HCT116 (cell line): Measurements from ENCODE around the gene CHP2. TPM values are rescaled to one million over a fixed set of nuclear protein-coding genes. Genes with fewer than 3 reads are reported as not detected.

Experiments
- ATAC-seq: fragments of 200-7000 bp; cut with Tn5 transposase; 2 replicates; pipeline ENCODE4 v1.9.1; 2020; ENCODE audit warnings: mild to moderate bottlenecking, moderate library complexity
- BruUV-seq: library from RNA; stranded (reverse); fragments of 400-500 nt; replicated peaks from 2 replicates; lab custom pipeline; 2021; lab: Mats Ljungman, UMichigan
- CTCF ChIA-PET: fragments of 300-600 bp; sonication (Branson Sonifier 250); formaldehyde crosslinking; loops from one replicate; lab custom pipeline; 2021; ENCODE audit warnings: antibody characterized with exemption; lab: Charles Lee
- POLR2A ChIA-PET: fragments of 300-600, 350-600 bp; sonication (Branson Sonifier 250); formaldehyde crosslinking; loops from one replicate; lab custom pipeline; 2021; ENCODE audit warnings: antibody characterized with exemption; lab: Charles Lee
- RAD21 ChIA-PET, 2 experiments: fragments of 300-600 bp; sonication (Branson Sonifier 250); formaldehyde crosslinking; loops; one replicate each; lab custom pipeline; 2023; ENCODE audit warnings: low total read pairs in 2 of 2; ENCODE audit not compliant: uncharacterized antibody in 2 of 2, unreplicated experiment in 2 of 2, low non-redundant PET in 1 of 2; lab: Charles Lee
- DNase-seq: peaks from one replicate; pipeline ENCODE4 v3.0.0-alpha.2; 2010; ENCODE audit warnings: low read depth, low spot score
- H2AFZ ChIP-seq: fragments of 200-600 bp; shearing (Covaris generic), sonication (generic); 2 replicates; pipeline ENCODE4 v1.6.1; 2017; ENCODE audit warnings: low read depth, mixed run types, mixed read lengths, antibody characterized with exemption, low read length; ENCODE audit not compliant: poor library complexity, severe bottlenecking
- H3K27ac ChIP-seq: 2 replicates; pipeline ENCODE4 v1.5.1; 2012; ENCODE audit warnings: low read depth, low read length
- H3K27me3 ChIP-seq: fragments of 200-600 bp; sonication (generic); 2 replicates; pipeline ENCODE4 v1.6.1; 2016; ENCODE audit warnings: mixed run types, low read length, mixed read lengths; ENCODE audit not compliant: insufficient read depth
- H3K36me3 ChIP-seq, 2 experiments: fragments of 200-500 bp in 1 of 2; fragments of 200-600 bp in 1 of 2; sonication (Bioruptor generic) in 1 of 2; sonication (generic) in 1 of 2; 2 replicates each; pipeline versions ENCODE4 v1.5.1 to v1.6.1; 2014 to 2016; ENCODE audit warnings: low read length in 2 of 2, inconsistent platforms in 1 of 2, mixed read lengths in 1 of 2, mixed run types in 1 of 2; ENCODE audit not compliant: insufficient read depth in 2 of 2, control insufficient read depth in 1 of 2
- H3K4me1 ChIP-seq, 2 experiments: fragments of 200-600 bp in 1 of 2; sonication (generic) in 1 of 2; 2 replicates each; pipeline versions ENCODE4 v1.5.1 to v1.6.1; 2012 to 2017; ENCODE audit warnings: low read length in 2 of 2, inconsistent platforms in 1 of 2, mild to moderate bottlenecking in 1 of 2, mixed read lengths in 1 of 2, mixed run types in 1 of 2, moderate library complexity in 1 of 2; ENCODE audit not compliant: insufficient read depth in 2 of 2, control insufficient read depth in 1 of 2
- H3K4me2 ChIP-seq: fragments of 200-600 bp; sonication (generic); 2 replicates; pipeline ENCODE4 v1.6.1; 2017; ENCODE audit warnings: mixed run types, low read length, mixed read lengths
- H3K4me3 ChIP-seq, 2 experiments: fragments of 200-600 bp in 1 of 2; sonication (generic) in 1 of 2; replicated peaks in 1 of 2; 2 replicates each; pipeline ENCODE4 v1.5.1; 2011 to 2016; ENCODE audit warnings: low read length in 2 of 2, control low read depth in 1 of 2, low read depth in 1 of 2, mild to moderate bottlenecking in 1 of 2, mixed read lengths in 1 of 2, mixed run types in 1 of 2
- H3K79me2 ChIP-seq: fragments of 200-600 bp; sonication (generic); 2 replicates; pipeline ENCODE4 v1.6.1; 2017; ENCODE audit warnings: mild to moderate bottlenecking, mixed run types, low read length, moderate library complexity, mixed read lengths; ENCODE audit not compliant: insufficient read depth
- H3K9ac ChIP-seq: fragments of 200-600 bp; sonication (generic); 2 replicates; pipeline ENCODE4 v1.6.1; 2016; ENCODE audit warnings: low read length, mixed read lengths
- H3K9me2 ChIP-seq: fragments of 200-600 bp; sonication (generic), shearing (Covaris generic); 2 replicates; pipeline ENCODE4 v1.6.1; 2017; ENCODE audit warnings: mixed run types, mild to moderate bottlenecking, moderate library complexity; ENCODE audit not compliant: insufficient read depth
- H3K9me3 ChIP-seq, 2 experiments: fragments of 200-500 bp in 1 of 2; fragments of 200-600 bp in 1 of 2; sonication (Bioruptor generic) in 1 of 2; sonication (generic) in 1 of 2; 2 replicates each; pipeline ENCODE4 v1.6.1; 2014 to 2017; ENCODE audit warnings: low read length in 2 of 2, mixed read lengths in 2 of 2, inconsistent platforms in 1 of 2, low read depth in 1 of 2, mild to moderate bottlenecking in 1 of 2, mixed run types in 1 of 2, moderate library complexity in 1 of 2; ENCODE audit not compliant: control insufficient read depth in 1 of 2, insufficient read depth in 1 of 2
- H4K20me1 ChIP-seq: fragments of 200-600 bp; sonication (generic), shearing (Covaris generic); 2 replicates; pipeline ENCODE4 v1.6.1; 2017; ENCODE audit warnings: mixed run types, mild to moderate bottlenecking, moderate library complexity; ENCODE audit not compliant: insufficient read depth
- CBX3 ChIP-seq: IDR thresholded peaks from 2 replicates; pipeline ENCODE4 v1.6.1; 2012; ENCODE audit warnings: low read depth
- CEBPB ChIP-seq: IDR thresholded peaks from 2 replicates; pipeline ENCODE4 v1.6.1; 2012; ENCODE audit warnings: low read depth
- EGR1 ChIP-seq: IDR thresholded peaks from 2 replicates; pipeline ENCODE4 v1.6.1; 2012; ENCODE audit warnings: low read depth
- ELF1 ChIP-seq: IDR thresholded peaks from 2 replicates; pipeline ENCODE4 v1.6.1; 2012; ENCODE audit warnings: low read depth, borderline replicate concordance
- EZH2 ChIP-seq: fragments of 200-600 bp; sonication (generic); IDR thresholded peaks from 2 replicates; pipeline ENCODE4 v1.6.1; 2017; ENCODE audit warnings: antibody characterized with exemption, mixed run types
- FOSL1 ChIP-seq: IDR thresholded peaks from 2 replicates; pipeline ENCODE4 v1.6.1; 2012; ENCODE audit warnings: low read depth
- JUND ChIP-seq: IDR thresholded peaks from 2 replicates; pipeline ENCODE4 v1.6.1; 2012
- POLR2A ChIP-seq: IDR thresholded peaks from 2 replicates; pipeline ENCODE4 v1.7.0; 2011; ENCODE audit warnings: borderline replicate concordance; ENCODE audit not compliant: insufficient read depth, insufficient read length; ENCODE audit errors: extremely low read depth
- POLR2AphosphoS5 ChIP-seq: IDR thresholded peaks from 2 replicates; pipeline ENCODE4 v1.6.1; 2011; ENCODE audit warnings: mild to moderate bottlenecking, low read depth, low read length, moderate library complexity
- RAD21 ChIP-seq: IDR thresholded peaks from 2 replicates; pipeline ENCODE4 v1.6.1; 2012; ENCODE audit warnings: low read depth, mild to moderate bottlenecking
- SP1 ChIP-seq: IDR thresholded peaks from 2 replicates; pipeline ENCODE4 v1.6.1; 2012; ENCODE audit warnings: low read depth
- SRF ChIP-seq: IDR thresholded peaks from 2 replicates; pipeline ENCODE4 v1.6.1; 2012; ENCODE audit warnings: low read depth
- TCF7L2 ChIP-seq: IDR thresholded peaks from 2 replicates; pipeline ENCODE4 v1.7.0; 2011; ENCODE audit warnings: borderline replicate concordance, inconsistent platforms; ENCODE audit not compliant: insufficient read depth, insufficient read length; ENCODE audit errors: extremely low read depth
- YY1 ChIP-seq: IDR thresholded peaks from 2 replicates; pipeline ENCODE4 v1.6.1; 2011; ENCODE audit warnings: low read length, low read depth, moderate library complexity, mild to moderate bottlenecking; ENCODE audit not compliant: insufficient replicate concordance; ENCODE audit errors: extremely low read depth
- ZFX ChIP-seq: fragments of 450-650 bp; IDR thresholded peaks from 2 replicates; pipeline ENCODE4 v1.6.1; 2017
- ZNF274 ChIP-seq: fragments of 200-500 bp; sonication (Bioruptor generic); IDR thresholded peaks from 2 replicates; pipeline ENCODE4 v1.6.1; 2014; ENCODE audit warnings: mild to moderate bottlenecking, low read depth, low read length, inconsistent platforms
- intact Hi-C: fragments of 100-400 bp; cut with micrococcal nuclease; formaldehyde crosslinking; loops from 2 replicates; pipeline ENCODE4 v1.10.0; 2022
- total RNA-seq: library from RNA; stranded (reverse); gene quantifications from one replicate; pipeline ENCODE4 v1.2.1, GENCODE V29; 2021; ENCODE audit not compliant: unreplicated experiment
- TF ChIP-seq, protein P1 (sequence below): IDR thresholded peaks from 2 replicates; pipeline ENCODE4 v1.6.1; 2011; ENCODE audit warnings: mild to moderate bottlenecking, low read length, moderate library complexity; ENCODE audit not compliant: insufficient replicate concordance; ENCODE audit errors: extremely low read depth
- TF ChIP-seq, protein P2 (sequence below), 3 experiments: fragments of 200-600 bp in 1 of 3; sonication (generic) in 1 of 3; IDR thresholded peaks in 2 of 3; conservative IDR thresholded peaks in 1 of 3; 2 replicates each; pipeline ENCODE4 v1.5.1; 2012 to 2017; ENCODE audit warnings: low read depth in 2 of 3, low read length in 2 of 3, antibody characterized with exemption in 1 of 3, borderline replicate concordance in 1 of 3, control low read depth in 1 of 3, mild to moderate bottlenecking in 1 of 3, mixed read lengths in 1 of 3, mixed run types in 1 of 3, moderate library complexity in 1 of 3; ENCODE audit not compliant: insufficient read depth in 1 of 3
- TF ChIP-seq, protein P3 (sequence below): IDR thresholded peaks from 2 replicates; pipeline ENCODE4 v1.6.1; 2012

The CHP2 gene
- total RNA-seq, 1 experiment from 2014 or later, result not detected

DNA sequence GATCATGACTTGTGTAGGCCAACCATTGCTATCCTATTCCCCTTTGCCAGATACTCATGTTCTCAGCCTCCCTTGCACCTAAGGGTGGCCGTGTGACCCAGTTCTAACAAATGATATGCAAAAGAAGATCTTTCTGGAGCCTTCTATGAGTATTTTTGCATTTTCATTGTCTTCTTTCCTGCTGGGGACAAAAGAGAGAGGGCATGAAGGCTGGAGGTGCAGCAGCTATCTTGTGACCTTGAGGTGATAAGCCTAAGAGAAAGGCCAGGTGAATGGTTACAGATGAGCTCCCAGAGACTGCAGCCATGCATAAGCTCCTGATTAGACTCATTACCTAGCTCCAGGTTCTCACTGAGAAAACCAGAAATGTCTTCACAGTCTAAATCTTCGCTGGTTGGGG, 42.1 kb downstream of the CHP2 start:
- Histone ChIP-seq H3K79me2 (no peaks in the 10 kb centered on the region), H3K27me3 (no peaks in the 10 kb centered on the region), H3K4me1 (peaks cover 0 to 4% of the 10 kb centered on the region in 2 experiments; a peak in 1 of 4 replicates), H3K36me3 (no peaks in the 10 kb centered on the region), H3K9me3 (no peaks in the 10 kb centered on the region), H2AFZ (no peak overlapping the region), H3K27ac (no peak overlapping the region), H3K9ac (no peak overlapping the region), H3K4me3 (no peak overlapping the region), H4K20me1 (no peaks in the 10 kb centered on the region), H3K4me2 (no peak overlapping the region), H3K9me2 (no peaks in the 10 kb centered on the region)
- CTCF ChIA-PET, result interaction anchor here (1.2 to 1.3 kb wide), 2 partner anchors 11 to 213 kb away, joined by 3 read pairs; no protein-coding TSS in a partner anchor
- ATAC-seq (no peak), DNase-seq (no peak)
- RAD21 ChIA-PET, result no interaction called here
- intact Hi-C loops, result no loop called here
- TF ChIP-seq EZH2 (no peak), SRF (no peak), ZNF274 (no peak), EGR1 (no peak), CEBPB (no peak), YY1 (no peak), POLR2A (no peak), SP1 (no peak), ZFX (no peak), FOSL1 (no peak), TCF7L2 (no peak), RAD21 (no peak), POLR2AphosphoS5 (no peak), JUND (no peak), CBX3 (no peak), ELF1 (no peak)
- TF ChIP-seq, protein P1, sequence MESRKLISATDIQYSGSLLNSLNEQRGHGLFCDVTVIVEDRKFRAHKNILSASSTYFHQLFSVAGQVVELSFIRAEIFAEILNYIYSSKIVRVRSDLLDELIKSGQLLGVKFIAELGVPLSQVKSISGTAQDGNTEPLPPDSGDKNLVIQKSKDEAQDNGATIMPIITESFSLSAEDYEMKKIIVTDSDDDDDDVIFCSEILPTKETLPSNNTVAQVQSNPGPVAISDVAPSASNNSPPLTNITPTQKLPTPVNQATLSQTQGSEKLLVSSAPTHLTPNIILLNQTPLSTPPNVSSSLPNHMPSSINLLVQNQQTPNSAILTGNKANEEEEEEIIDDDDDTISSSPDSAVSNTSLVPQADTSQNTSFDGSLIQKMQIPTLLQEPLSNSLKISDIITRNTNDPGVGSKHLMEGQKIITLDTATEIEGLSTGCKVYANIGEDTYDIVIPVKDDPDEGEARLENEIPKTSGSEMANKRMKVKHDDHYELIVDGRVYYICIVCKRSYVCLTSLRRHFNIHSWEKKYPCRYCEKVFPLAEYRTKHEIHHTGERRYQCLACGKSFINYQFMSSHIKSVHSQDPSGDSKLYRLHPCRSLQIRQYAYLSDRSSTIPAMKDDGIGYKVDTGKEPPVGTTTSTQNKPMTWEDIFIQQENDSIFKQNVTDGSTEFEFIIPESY, result no peak
- TF ChIP-seq, protein P2, sequence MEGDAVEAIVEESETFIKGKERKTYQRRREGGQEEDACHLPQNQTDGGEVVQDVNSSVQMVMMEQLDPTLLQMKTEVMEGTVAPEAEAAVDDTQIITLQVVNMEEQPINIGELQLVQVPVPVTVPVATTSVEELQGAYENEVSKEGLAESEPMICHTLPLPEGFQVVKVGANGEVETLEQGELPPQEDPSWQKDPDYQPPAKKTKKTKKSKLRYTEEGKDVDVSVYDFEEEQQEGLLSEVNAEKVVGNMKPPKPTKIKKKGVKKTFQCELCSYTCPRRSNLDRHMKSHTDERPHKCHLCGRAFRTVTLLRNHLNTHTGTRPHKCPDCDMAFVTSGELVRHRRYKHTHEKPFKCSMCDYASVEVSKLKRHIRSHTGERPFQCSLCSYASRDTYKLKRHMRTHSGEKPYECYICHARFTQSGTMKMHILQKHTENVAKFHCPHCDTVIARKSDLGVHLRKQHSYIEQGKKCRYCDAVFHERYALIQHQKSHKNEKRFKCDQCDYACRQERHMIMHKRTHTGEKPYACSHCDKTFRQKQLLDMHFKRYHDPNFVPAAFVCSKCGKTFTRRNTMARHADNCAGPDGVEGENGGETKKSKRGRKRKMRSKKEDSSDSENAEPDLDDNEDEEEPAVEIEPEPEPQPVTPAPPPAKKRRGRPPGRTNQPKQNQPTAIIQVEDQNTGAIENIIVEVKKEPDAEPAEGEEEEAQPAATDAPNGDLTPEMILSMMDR (IDR thresholded peaks at IDR 0.05 in 2 of 3, conservative IDR thresholded peaks at IDR 0.05 in 1 of 3; ENCODE audit: borderline replicate concordance in 1 of 3, insufficient read depth in 1 of 3, low read depth in 2 of 3, low read length in 2 of 3), result no peak
- TF ChIP-seq, protein P3, sequence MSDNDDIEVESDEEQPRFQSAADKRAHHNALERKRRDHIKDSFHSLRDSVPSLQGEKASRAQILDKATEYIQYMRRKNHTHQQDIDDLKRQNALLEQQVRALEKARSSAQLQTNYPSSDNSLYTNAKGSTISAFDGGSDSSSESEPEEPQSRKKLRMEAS, result no peak
- BruUV-seq, result no TSS peak
- POLR2A ChIA-PET, result no interaction called here
